Endodermal cell (in vitro differentiated cells): ENCODE results near the gene BBS7. TPM values are rescaled to one million over a fixed set of nuclear protein-coding genes. Genes with fewer than 3 reads are reported as not detected.

ENCODE experiments used
- DNase-seq: peaks from one replicate; pipeline ENCODE4 v3.0.0-alpha.2; 2017
- H3K27ac ChIP-seq: 2 replicates; pipeline ENCODE4 v1.5.1; 2013; ENCODE audit warnings: mild to moderate bottlenecking, low read depth, low read length, moderate library complexity
- H3K27me3 ChIP-seq: 2 replicates; pipeline ENCODE4 v1.6.1; 2013; ENCODE audit warnings: mild to moderate bottlenecking, low read length, moderate library complexity; ENCODE audit not compliant: insufficient read depth, control insufficient read depth, poor library complexity, severe bottlenecking
- H3K36me3 ChIP-seq: 2 replicates; pipeline ENCODE4 v1.7.0; 2013; ENCODE audit warnings: mild to moderate bottlenecking, low read length, moderate library complexity; ENCODE audit not compliant: control insufficient read depth, insufficient read depth
- H3K4me1 ChIP-seq: one replicate; pipeline ENCODE4 v1.7.0; 2013; ENCODE audit warnings: low read length; ENCODE audit not compliant: control insufficient read depth, insufficient read depth
- H3K4me3 ChIP-seq: 2 replicates; pipeline ENCODE4 v1.5.1; 2013; ENCODE audit warnings: mild to moderate bottlenecking, low read length, moderate library complexity
- H3K9ac ChIP-seq: 2 replicates; pipeline ENCODE4 v1.6.1; 2013; ENCODE audit warnings: mild to moderate bottlenecking, low read length, moderate library complexity; ENCODE audit not compliant: poor library complexity, severe bottlenecking; ENCODE audit errors: extremely low read depth
- H3K9me3 ChIP-seq: 2 replicates; pipeline ENCODE4 v1.6.1; 2013; ENCODE audit warnings: mild to moderate bottlenecking, low read length, moderate library complexity; ENCODE audit not compliant: control insufficient read depth
- H3K27ac Mint-ChIP-seq: 2 replicates; pipeline ENCODE4 v1.8.0; 2020; ENCODE audit warnings: mixed read lengths
- H3K27me3 Mint-ChIP-seq: 2 replicates; pipeline ENCODE4 v1.8.0; 2021; ENCODE audit warnings: mild to moderate bottlenecking, mixed read lengths; ENCODE audit not compliant: insufficient read depth
- H3K36me3 Mint-ChIP-seq: 2 replicates; pipeline ENCODE4 v1.8.0; 2020; ENCODE audit warnings: low read depth, mixed read lengths
- H3K4me1 Mint-ChIP-seq: 2 replicates; pipeline ENCODE4 v1.8.0; 2020; ENCODE audit warnings: mixed read lengths
- H3K4me3 Mint-ChIP-seq: 2 replicates; pipeline ENCODE4 v1.8.0; 2020; ENCODE audit warnings: mild to moderate bottlenecking, moderate library complexity, mixed read lengths
- H3K9me3 Mint-ChIP-seq: 2 replicates; pipeline ENCODE4 v1.8.0; 2020; ENCODE audit warnings: mild to moderate bottlenecking, mixed read lengths
- CTCF ChIP-seq: fragments of 200-600 bp; sonication (generic); conservative IDR thresholded peaks from 2 replicates; pipeline ENCODE4 v1.5.0; 2021; ENCODE audit warnings: antibody characterized with exemption, mild to moderate bottlenecking
- WGBS, 2 experiments: methylation state at CpG; one replicate each; pipeline versions ENCODE4 v1.1.5 to v1.1.7; 2013; ENCODE audit warnings: missing lambda C conversion rate in 2 of 2, mixed read lengths in 1 of 2; ENCODE audit not compliant: insufficient coverage in 1 of 2, insufficient read length in 1 of 2; 5-methylcytosine and 5-hydroxymethylcytosine counted together
- total RNA-seq, 2 donors: library from RNA; stranded (reverse); fragmentation: NEBNext Ultra II Directional in 1 of 2; extraction: Animal tissue kit (Norgen Biotek cat#: 25700) in 1 of 2; gene quantifications; 2 replicates in 1 of 2; 3 replicates in 1 of 2; pipeline ENCODE4 v1.2.1, GENCODE V29; 2021

The BBS7 gene
- total RNA-seq, 2 donors from 2014 or later = 25.0 to 31.7 TPM

GRCh38 chr4:121860121-121860520 lies 10.2 kb downstream of the BBS7 start:
- no peak for TF ChIP-seq CTCF
- peaks cover 46% of the 10 kb centered on the region for H3K36me3 ChIP-seq
- H3K9me3 Mint-ChIP-seq = no peaks in the 10 kb centered on the region
- no peak overlapping the region for H3K9ac ChIP-seq
- no peaks in the 10 kb centered on the region for H3K4me1 ChIP-seq
- no peaks in the 10 kb centered on the region for H3K27me3 ChIP-seq
- H3K4me3 Mint-ChIP-seq = no peak overlapping the region
- H3K27me3 Mint-ChIP-seq = no peaks in the 10 kb centered on the region
- no peak overlapping the region for H3K4me3 ChIP-seq
- H3K27ac ChIP-seq = no peak overlapping the region
- no peak overlapping the region for H3K27ac Mint-ChIP-seq
- peaks cover 16% of the 10 kb centered on the region for H3K36me3 Mint-ChIP-seq
- peaks cover 5% of the 10 kb centered on the region for H3K4me1 Mint-ChIP-seq
- DNase-seq = no peak
- H3K9me3 ChIP-seq = no peaks in the 10 kb centered on the region

GRCh38 chr4:121851354-121851753 lies 18.9 kb downstream of the BBS7 start:
- Histone ChIP-seq H3K9me3 (no peaks in the 10 kb centered on the region), H3K27ac (no peak overlapping the region), H3K4me1 (no peaks in the 10 kb centered on the region), H3K9ac (no peak overlapping the region), H3K27me3 (no peaks in the 10 kb centered on the region), H3K4me3 (no peak overlapping the region), H3K36me3 (peaks cover 24% of the 10 kb centered on the region)
- Mint-ChIP-seq H3K4me1 (peaks cover 4% of the 10 kb centered on the region), H3K27ac (no peak overlapping the region), H3K4me3 (no peak overlapping the region), H3K9me3 (no peaks in the 10 kb centered on the region), H3K36me3 (peaks cover 14% of the 10 kb centered on the region), H3K27me3 (no peaks in the 10 kb centered on the region)
- no peak for DNase-seq
- no peak for TF ChIP-seq CTCF
- WGBS, 2 experiments = 89% methylated on average over 1 of the region's 1 CpG; no CpG with 5 or more reads in 1 of the 2 experiments

- H3K4me3 ChIP-seq = no peak overlapping the region
- no peak for TF ChIP-seq CTCF
- H3K27me3 Mint-ChIP-seq = no peaks in the 10 kb centered on the region
- peaks cover 43% of the 10 kb centered on the region for H3K36me3 ChIP-seq
- H3K4me1 ChIP-seq = no peaks in the 10 kb centered on the region
- H3K9ac ChIP-seq = no peak overlapping the region
- no peak overlapping the region for H3K27ac Mint-ChIP-seq
- H3K4me1 Mint-ChIP-seq = no peaks in the 10 kb centered on the region
- no peak for DNase-seq
- no peak overlapping the region for H3K4me3 Mint-ChIP-seq
- no peaks in the 10 kb centered on the region for H3K9me3 Mint-ChIP-seq
- H3K36me3 Mint-ChIP-seq = peaks cover 9% of the 10 kb centered on the region
- no peak overlapping the region for H3K27ac ChIP-seq
- H3K27me3 ChIP-seq = no peaks in the 10 kb centered on the region
- 95% methylated on average over 6 of the region's 6 CpGs; no CpG with 5 or more reads in 1 of the 2 experiments for WGBS, 2 experiments
- no peaks in the 10 kb centered on the region for H3K9me3 ChIP-seq
Observed at GRCh38 chr4:121846662-121847061, 23.6 kb downstream of the BBS7 start.
